ENCODE results near the gene CCS. TPM values are rescaled to one million over a fixed set of nuclear protein-coding genes. Genes with fewer than 3 reads are reported as not detected.
"Not testable (repeated sequence)": the region's sequence is repeated elsewhere in the genome, so short reads cannot be mapped to it uniquely, and the experiment has no call there.

The CCS gene
- total RNA-seq, 1 experiment from 2014 or later = 10.3 TPM

DNA sequence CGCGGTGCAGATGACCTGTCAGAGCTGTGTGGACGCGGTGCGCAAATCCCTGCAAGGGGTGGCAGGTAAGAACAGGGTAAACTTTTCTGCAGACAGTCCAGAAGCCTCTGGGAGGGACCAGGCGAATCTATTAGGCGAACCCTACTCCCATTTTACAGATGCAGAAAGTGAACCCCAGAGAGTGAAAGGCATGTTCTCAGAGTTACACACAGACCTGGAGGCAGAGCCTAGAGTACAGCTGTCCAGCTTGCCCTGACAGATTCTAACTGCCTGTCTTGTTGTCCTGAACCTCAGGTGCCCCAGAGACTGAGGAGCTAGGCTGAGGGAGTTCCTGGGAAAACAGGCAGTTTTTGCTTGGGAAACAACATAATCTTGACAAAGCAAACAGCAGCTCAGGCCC, 665 bp downstream of the CCS start:
- Histone ChIP-seq H3K4me1 (peaks cover 7% of the 10 kb centered on the region; the same call in 1 of the 2 replicates), H3K27me3 (no peaks in the 10 kb centered on the region), H3K27ac (no peak overlapping the region), H3K9me3 (replicated peaks) (no peaks in the 10 kb centered on the region), H3K36me3 (no peaks in the 10 kb centered on the region), H3K4me3 (peak overlapping the region; percentile 69)
- DNase-seq = no peak

DNA sequence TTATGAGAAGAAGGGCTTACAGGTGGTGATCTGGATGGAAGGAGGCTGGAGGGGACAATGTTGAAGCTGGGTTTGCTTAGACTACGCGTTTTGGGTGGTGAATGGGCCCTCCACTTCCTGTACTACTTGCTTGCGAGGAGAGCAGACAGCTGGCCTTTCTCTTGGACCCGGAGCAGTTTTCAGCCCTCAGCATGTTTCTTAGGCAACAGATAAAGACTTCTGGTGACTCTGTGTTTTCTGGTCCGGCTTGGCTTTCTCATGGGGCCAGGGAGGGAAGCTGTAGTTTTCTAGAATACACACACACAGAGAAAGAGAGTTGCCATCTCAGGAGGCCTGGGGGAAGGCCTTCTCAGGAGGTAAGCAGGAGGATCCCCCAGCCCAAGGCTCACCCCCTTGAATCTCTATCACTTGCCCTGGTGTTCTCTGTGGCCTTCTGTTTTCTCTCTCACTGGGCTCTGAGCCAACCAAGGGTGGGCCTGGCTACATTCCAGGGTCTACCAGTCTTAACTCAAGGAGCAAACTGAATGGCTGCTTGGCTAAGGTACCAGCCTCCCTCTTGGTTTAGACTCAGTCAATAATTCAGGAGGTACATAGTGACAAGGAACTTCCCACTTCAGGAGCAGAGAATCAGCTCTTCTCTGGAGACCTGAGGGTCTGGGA, 2.4 kb downstream of the CCS start:
- no peaks in the 10 kb centered on the region for H3K36me3 ChIP-seq
- DNase-seq = peak in 1 of 2 experiments; percentile 34
- peaks cover 7% of the 10 kb centered on the region; the same call in 1 of the 2 replicates for H3K4me1 ChIP-seq
- H3K27ac ChIP-seq = no peak overlapping the region
- H3K27me3 ChIP-seq = no peaks in the 10 kb centered on the region
- no peak overlapping the region for H3K4me3 ChIP-seq
- no peaks in the 10 kb centered on the region for H3K9me3 ChIP-seq (replicated peaks)

- H3K4me3 ChIP-seq = no peak overlapping the region
- no peak for DNase-seq
These were observed 6.0 kb downstream of the CCS start for GRCh38 chr11:66598993-66599392.

DNA sequence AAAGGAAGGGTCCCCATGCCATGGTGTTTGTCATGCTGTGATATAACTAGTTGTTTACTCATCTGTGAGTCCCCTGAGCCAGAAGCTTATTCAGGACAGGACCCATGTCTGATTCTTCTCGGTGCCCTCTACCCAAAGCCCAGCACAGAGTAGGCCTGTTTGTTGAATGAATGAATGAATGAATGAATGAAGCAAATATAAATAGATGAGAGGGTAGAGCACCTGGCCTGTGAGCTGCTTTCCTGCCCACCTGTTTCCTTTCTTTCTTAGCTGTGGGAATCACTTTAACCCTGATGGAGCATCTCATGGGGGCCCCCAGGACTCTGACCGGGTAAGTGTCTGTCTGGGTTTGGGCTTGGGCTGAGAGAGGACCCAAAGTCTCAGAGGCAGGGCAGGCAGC, 7.2 kb downstream of the CCS start:
- no peak for DNase-seq
- Histone ChIP-seq H3K27me3 (no peaks in the 10 kb centered on the region), H3K36me3 (no peaks in the 10 kb centered on the region), H3K9me3 (replicated peaks) (no peaks in the 10 kb centered on the region), H3K4me1 (no peaks in the 10 kb centered on the region), H3K4me3 (no peak overlapping the region), H3K27ac (no peak overlapping the region)

More at GRCh38 chr11:66598993-66599392, 6.0 kb downstream of the CCS start:
- no peaks in the 10 kb centered on the region for H3K9me3 ChIP-seq (replicated peaks)
- H3K36me3 ChIP-seq = no peaks in the 10 kb centered on the region
- H3K27me3 ChIP-seq = no peaks in the 10 kb centered on the region
- no peak overlapping the region for H3K27ac ChIP-seq
- H3K4me1 ChIP-seq = 0 out of 2 replicates have a peak, but pooled peaks cover 2% of the 10 kb centered on the region

DNA sequence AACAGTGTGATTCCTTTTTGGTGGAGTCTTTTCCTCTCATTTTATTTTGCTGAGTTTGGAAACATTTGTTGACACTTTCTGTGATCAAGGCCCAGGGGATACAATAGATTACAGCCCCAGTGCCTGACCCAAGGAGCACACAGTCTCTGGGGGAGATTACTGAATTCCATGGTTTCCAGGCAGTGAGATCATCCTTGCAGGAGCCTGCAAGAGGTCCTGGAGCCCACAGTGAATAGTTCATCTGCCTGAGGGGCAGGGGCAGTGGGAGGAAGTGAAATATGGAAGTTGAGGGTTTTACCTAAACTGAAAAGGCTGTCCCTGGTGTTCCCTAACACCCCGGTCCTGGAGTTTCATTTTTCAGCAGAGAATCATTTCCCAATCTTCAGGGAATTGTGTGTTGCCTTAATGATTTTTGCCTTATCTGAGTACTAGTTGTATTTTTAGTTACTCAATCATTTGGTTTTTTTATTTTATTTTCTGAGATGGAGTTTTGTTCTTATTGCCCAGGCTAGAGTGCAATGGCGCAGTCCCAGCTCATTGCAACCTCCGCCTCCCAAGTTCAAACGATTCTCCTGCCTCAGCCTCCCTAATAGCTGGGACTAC, 7.7 kb downstream of the CCS start:
- H3K27me3 ChIP-seq = no peaks in the 10 kb centered on the region
- no peak overlapping the region for H3K4me3 ChIP-seq
- H3K4me1 ChIP-seq = no peaks in the 10 kb centered on the region
- H3K36me3 ChIP-seq = no peaks in the 10 kb centered on the region
- no peaks in the 10 kb centered on the region for H3K9me3 ChIP-seq (replicated peaks)
- no peak overlapping the region for H3K27ac ChIP-seq
- no peak for DNase-seq

DNA sequence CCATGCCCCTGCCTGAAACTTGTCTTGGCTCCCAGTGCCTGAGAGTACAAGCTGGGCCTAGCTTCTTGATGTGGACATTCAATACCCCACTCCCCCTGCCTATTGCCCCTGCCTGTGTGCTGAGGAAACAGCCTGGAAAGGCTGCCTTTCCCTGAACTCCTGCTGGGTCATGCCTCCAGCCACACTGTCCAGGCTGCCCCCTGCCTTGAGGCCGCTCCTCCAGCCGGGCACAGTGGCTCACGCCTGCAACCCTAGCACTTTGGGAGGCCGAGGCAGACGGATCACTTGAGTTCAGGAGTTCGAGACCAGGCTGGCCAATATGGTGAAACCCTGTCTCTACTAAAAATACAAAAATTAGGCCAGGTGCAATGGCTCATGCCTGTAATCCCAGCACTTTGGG, 10.1 kb downstream of the CCS start:
- no peaks in the 10 kb centered on the region for H3K9me3 ChIP-seq (replicated peaks)
- H3K36me3 ChIP-seq = no peaks in the 10 kb centered on the region
- no peak for DNase-seq

GRCh38 chr11:66604155-66604554, 11.2 kb downstream of the CCS start:
- H3K27ac ChIP-seq = no peak overlapping the region
- H3K27me3 ChIP-seq = no peaks in the 10 kb centered on the region
- H3K9me3 ChIP-seq (replicated peaks) = no peaks in the 10 kb centered on the region
- H3K4me1 ChIP-seq = no peaks in the 10 kb centered on the region
- H3K36me3 ChIP-seq = no peaks in the 10 kb centered on the region
- H3K4me3 ChIP-seq = no peak overlapping the region
- no peak for DNase-seq

More for the DNA sequence above, 10.1 kb downstream of the CCS start:
- Histone ChIP-seq H3K4me3 (no peak overlapping the region), H3K27ac (no peak overlapping the region), H3K4me1 (no peaks in the 10 kb centered on the region), H3K27me3 (no peaks in the 10 kb centered on the region)

GRCh38 chr11:66606608-66607007, 13.6 kb downstream of the CCS start:
- not testable (repeated sequence) for H3K27ac ChIP-seq

DNA sequence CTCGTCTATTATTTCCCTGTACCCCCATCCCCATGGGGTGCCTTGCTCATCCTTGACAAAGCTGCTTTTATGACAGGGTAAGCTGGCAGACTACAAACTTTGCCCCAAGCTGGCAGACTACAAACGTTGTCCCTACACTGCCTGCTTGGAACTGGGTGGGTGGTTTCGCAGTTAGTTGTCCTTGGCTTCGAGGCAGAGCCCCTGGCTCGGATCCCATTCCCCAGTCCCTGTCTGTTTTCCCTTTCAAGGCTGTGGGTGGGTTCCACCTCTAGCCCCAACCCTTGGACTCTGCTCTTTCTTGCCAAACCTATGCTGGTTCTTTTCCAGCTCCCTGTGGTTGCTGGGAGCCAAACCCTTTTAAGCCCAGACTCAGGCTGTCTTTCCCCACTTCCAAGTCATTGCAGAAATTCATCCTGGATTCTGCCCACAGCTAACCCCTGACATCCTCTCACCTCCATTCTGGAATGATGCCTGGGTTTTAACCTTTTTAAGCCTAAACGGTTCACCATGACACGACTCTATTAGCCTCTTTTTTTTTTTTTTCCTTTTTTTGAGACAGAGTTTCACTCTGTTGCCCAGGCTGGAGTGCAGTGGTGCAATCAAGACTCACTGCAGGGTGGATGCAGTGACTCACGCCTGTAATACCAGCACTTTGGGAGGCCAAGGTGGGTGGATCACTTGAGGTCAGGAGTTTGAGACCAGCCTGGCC, 14.3 kb downstream of the CCS start:
- no peaks in the 10 kb centered on the region for H3K36me3 ChIP-seq
- no peaks in the 10 kb centered on the region for H3K9me3 ChIP-seq (replicated peaks)
- H3K27me3 ChIP-seq = no peaks in the 10 kb centered on the region
- H3K27ac ChIP-seq = no peak overlapping the region
- no peak for DNase-seq
- H3K4me1 ChIP-seq = no peaks in the 10 kb centered on the region
- no peak overlapping the region for H3K4me3 ChIP-seq

More at GRCh38 chr11:66606608-66607007, 13.6 kb downstream of the CCS start:
- not testable (repeated sequence) for H3K36me3 ChIP-seq; H3K4me1 ChIP-seq; DNase-seq; H3K9me3 ChIP-seq (replicated peaks); H3K27me3 ChIP-seq; H3K4me3 ChIP-seq

GRCh38 chr11:66609721-66610617, 17.0 kb downstream of the CCS start:
- no peak overlapping the region for H3K27ac ChIP-seq

GRCh38 chr11:66612458-66612857, 19.5 kb downstream of the CCS start:
- peaks cover 2% of the 10 kb centered on the region for H3K36me3 ChIP-seq
- H3K9me3 ChIP-seq (replicated peaks) = no peaks in the 10 kb centered on the region
- no peak overlapping the region for H3K27ac ChIP-seq
- H3K27me3 ChIP-seq = no peaks in the 10 kb centered on the region
- H3K4me1 ChIP-seq = no peaks in the 10 kb centered on the region
- no peak overlapping the region for H3K4me3 ChIP-seq
- DNase-seq = no peak

More at GRCh38 chr11:66609721-66610617, 17.0 kb downstream of the CCS start:
- DNase-seq = no peak
- no peaks in the 10 kb centered on the region for H3K9me3 ChIP-seq (replicated peaks)
- no peaks in the 10 kb centered on the region for H3K4me1 ChIP-seq
- no peak overlapping the region for H3K4me3 ChIP-seq
- no peaks in the 10 kb centered on the region for H3K36me3 ChIP-seq
- no peaks in the 10 kb centered on the region for H3K27me3 ChIP-seq

DNA sequence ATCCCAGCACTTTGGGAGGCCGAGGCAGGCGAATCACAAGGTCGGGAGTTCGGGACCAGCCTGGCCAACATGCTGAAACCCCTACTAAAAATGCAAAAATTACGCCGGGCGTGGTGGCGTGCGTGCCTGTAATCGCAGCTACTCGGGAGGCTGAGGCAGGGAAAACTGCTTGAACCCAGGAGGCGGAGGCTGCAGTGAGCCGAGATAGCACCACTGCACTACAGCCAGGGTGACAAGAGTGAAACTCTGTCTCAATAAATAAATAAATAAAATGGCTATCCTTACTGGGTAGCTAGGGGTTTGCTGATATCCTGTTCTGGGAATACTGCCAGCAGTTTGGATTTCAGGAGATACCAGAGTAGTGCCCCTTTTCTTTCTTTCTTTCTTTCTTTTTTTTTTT, 21.1 kb downstream of the CCS start:
- no peaks in the 10 kb centered on the region for H3K9me3 ChIP-seq (replicated peaks)
- no peaks in the 10 kb centered on the region for H3K4me1 ChIP-seq
- peaks cover 10% of the 10 kb centered on the region for H3K36me3 ChIP-seq
- DNase-seq = peak in 1 of 2 experiments; percentile 25
- no peak overlapping the region for H3K4me3 ChIP-seq
- H3K27ac ChIP-seq = no peak overlapping the region
- H3K27me3 ChIP-seq = no peaks in the 10 kb centered on the region

- Histone ChIP-seq H3K9me3 (replicated peaks) (no peaks in the 10 kb centered on the region), H3K4me3 (peak within 1 kb of the TSS; percentile 85), H3K27ac (peak within 1 kb of the TSS; percentile 78), H3K4me1 (no peaks in the 10 kb centered on the region), H3K27me3 (no peaks in the 10 kb centered on the region), H3K36me3 (peaks cover 16% of the 10 kb centered on the region)
- peak; percentile 99 for DNase-seq
These were observed 23.6 kb downstream of the CCS start, which contains the start of gene RBM14 for GRCh38 chr11:66616379-66617154. Gene RBM14, plus strand, starts transcription at chr11:66616630. Its CDS starts 91 bp downstream, at chr11:66616721.

Measured in SJCRH30 (cell line).